Renal cortex interstitium (tissue), 11 donors: ENCODE measurements around the gene GNAL. TPM values are rescaled to one million over a fixed set of nuclear protein-coding genes. Genes with fewer than 3 reads are reported as not detected.
"Not testable (repeated sequence)": the region's sequence is repeated elsewhere in the genome, so short reads cannot be mapped to it uniquely, and the experiment has no call there.

Experiments used
- DNase-seq, 11 donors: peaks; one replicate each; pipeline ENCODE4 v3.0.0-alpha.2; 2013; ENCODE audit warnings: low read depth in 9 of 11, low spot score in 4 of 11; ENCODE audit errors: extremely low read depth in 1 of 11
- polyA plus RNA-seq, 3 donors: library from polyadenylated mRNA; unstranded; fragments of 120-200 nt; gene quantifications; one replicate each; pipeline ENCODE4 v1.2.1, GENCODE V29; 2013; ENCODE audit not compliant: insufficient read length in 3 of 3

Gene GNAL
- polyA plus RNA-seq, 3 donors, result 3.7 to 4.1 (median 4.0) TPM

GRCh38 chr18:11821643-11822237 lies 132.7 kb downstream of the GNAL start:
- no peak for DNase-seq

GRCh38 chr18:11823545-11823944 lies 134.5 kb downstream of the GNAL start:
- DNase-seq, result no peak

- DNase-seq, result no peak
Measured at GRCh38 chr18:11826836-11827235, 137.8 kb downstream of the GNAL start.

GRCh38 chr18:11828786-11829432 lies 139.8 kb downstream of the GNAL start:
- DNase-seq, result no peak

GRCh38 chr18:11830585-11830984 lies 141.5 kb downstream of the GNAL start:
- no peak for DNase-seq

- no peak for DNase-seq
Measured at GRCh38 chr18:11831921-11832320, 142.9 kb downstream of the GNAL start.

GRCh38 chr18:11834772-11835171 lies 145.7 kb downstream of the GNAL start:
- DNase-seq, result no peak

- no peak for DNase-seq
Measured at GRCh38 chr18:11839556-11839955, 150.5 kb downstream of the GNAL start.

GRCh38 chr18:11840493-11840892 lies 151.4 kb downstream of the GNAL start:
- DNase-seq, result no peak

- no peak for DNase-seq
Measured at GRCh38 chr18:11842562-11842961, 153.5 kb downstream of the GNAL start.

- DNase-seq, result no peak
Measured at GRCh38 chr18:11844436-11844835, 155.4 kb downstream of the GNAL start.

- DNase-seq, result no peak
Measured at GRCh38 chr18:11845654-11846053, 156.6 kb downstream of the GNAL start.

GRCh38 chr18:11847811-11848210 lies 158.7 kb downstream of the GNAL start:
- no peak for DNase-seq

GRCh38 chr18:11849279-11849678 lies 160.2 kb downstream of the GNAL start:
- no peak for DNase-seq

- peak in 7 of 11 donors; percentile 22 to 56 (median 48) for DNase-seq
Measured at GRCh38 chr18:11849841-11850634, 161.0 kb downstream of the GNAL start.

- peak in 4 of 11 donors; percentile 30 to 64 (median 42) for DNase-seq
Measured at GRCh38 chr18:11850821-11851145, 161.7 kb downstream of the GNAL start.

GRCh38 chr18:11851146-11851805 lies 162.2 kb downstream of the GNAL start, which contains the start of gene CHMP1B:
CHMP1B (plus strand) TSS chr18:11851413; CDS start chr18:11851512, 99 bp downstream.
- peak; percentile 91 to 96 (median 95) for DNase-seq

- DNase-seq, result peak in 4 of 11 donors; percentile 11 to 45 (median 24)
Measured at GRCh38 chr18:11851806-11852337, 162.8 kb downstream of the GNAL start.

GRCh38 chr18:11854554-11854953 lies 165.5 kb downstream of the GNAL start:
- not testable (repeated sequence) for DNase-seq
